H1 (cell line): ENCODE data around the gene GEN1. TPM values are rescaled to one million over a fixed set of nuclear protein-coding genes. Genes with fewer than 3 reads are reported as not detected.
A peak's percentile ranks its signal among the peaks of the same experiment; 100 is the strongest.

Experiments
- CBX5 ChIP-seq: fragments of 300-800, 300-1000 bp; sonication (generic); IDR thresholded peaks from 2 replicates; pipeline ENCODE4 v1.7.1; 2016; ENCODE audit warnings: antibody characterized with exemption, low read length, low read depth
- CHD7 ChIP-seq: fragments of 300-600 bp; sonication (generic); IDR thresholded peaks from 2 replicates; pipeline ENCODE4 v1.7.1; 2012; ENCODE audit warnings: low read length, moderate library complexity, mild to moderate bottlenecking, inconsistent platforms; ENCODE audit not compliant: insufficient replicate concordance
- MAFK ChIP-seq: IDR thresholded peaks from 2 replicates; pipeline ENCODE4 v1.6.1; 2012; ENCODE audit warnings: low read depth, mild to moderate bottlenecking, improper control_type of control experiment, low read length
- MAX ChIP-seq: IDR thresholded peaks from 2 replicates; pipeline ENCODE4 v1.6.1; 2012; ENCODE audit warnings: inconsistent platforms
- NRF1 ChIP-seq: IDR thresholded peaks from 2 replicates; pipeline ENCODE4 v1.6.1; 2011; ENCODE audit warnings: mild to moderate bottlenecking, low read depth, low read length, improper control_type of control experiment
- PHF8 ChIP-seq: fragments of 200-600 bp; sonication (generic); conservative IDR thresholded peaks from 2 replicates; pipeline ENCODE4 v1.7.1; 2012; ENCODE audit warnings: low read depth, mild to moderate bottlenecking, inconsistent platforms, low read length, moderate library complexity
- POU5F1 ChIP-seq: IDR thresholded peaks from 2 replicates; pipeline ENCODE4 v1.6.1; 2011; ENCODE audit warnings: low read depth, mild to moderate bottlenecking, low read length, moderate library complexity
- RBBP5 ChIP-seq: IDR thresholded peaks from 2 replicates; pipeline ENCODE4 v1.7.1; 2012; ENCODE audit warnings: low read depth, mild to moderate bottlenecking, inconsistent platforms, low read length, moderate library complexity, borderline replicate concordance
- RXRA ChIP-seq: IDR thresholded peaks from 2 replicates; pipeline ENCODE4 v1.6.1; 2011; ENCODE audit warnings: low read depth, mild to moderate bottlenecking, low read length, moderate library complexity; ENCODE audit not compliant: insufficient read depth
- polyA plus RNA-seq, 7 experiments: library from polyadenylated mRNA; depleted of rRNA in 3 of 7; stranded (reverse) in 5 of 7; unstranded in 2 of 7; fragments of >200 nt in 5 of 7; fragments of 200-250 nt in 2 of 7; gene quantifications; 1 replicate in 5 of 7; 2 replicates in 1 of 7; 4 replicates in 1 of 7; pipeline versions ENCODE4 v1.2.1 to v1.2.3, GENCODE V29; 2011 to 2013; ENCODE audit warnings: missing spikeins in 2 of 7, mixed read lengths in 2 of 7
- total RNA-seq: library from RNA; stranded (reverse); fragmentation: NEBNext Ultra II Directional; extraction: Animal tissue kit (Norgen Biotek cat#: 25700); gene quantifications from 2 replicates; pipeline ENCODE4 v1.2.1, GENCODE V29; 2021

The GEN1 gene
- total and polyA plus RNA-seq, 2 of the 8 experiments (the other 6 are each of a cell fraction or from before 2014, with no cell fraction given): 6.9 to 19.2 TPM

- TF ChIP-seq CHD7 (no peak), RBBP5 (no peak), MAX (peak; percentile 82), PHF8 (no peak), MAFK (no peak), RXRA (no peak), CBX5 (no peak), NRF1 (no peak), POU5F1 (no peak)
Measured at GRCh38 chr2:17830053-17831034, 76.4 kb downstream of the GEN1 start (continued).
